Activated CD4-positive, alpha-beta T cell treated with anti-CD3 and anti-CD28 coated beads for 48 hours (primary cell): ENCODE measurements around the gene SCYGR7.

Experiments
- DNase-seq: peaks from one replicate; pipeline ENCODE4 v3.0.0-alpha.2; 2020

SCYGR7 gene

DNA sequence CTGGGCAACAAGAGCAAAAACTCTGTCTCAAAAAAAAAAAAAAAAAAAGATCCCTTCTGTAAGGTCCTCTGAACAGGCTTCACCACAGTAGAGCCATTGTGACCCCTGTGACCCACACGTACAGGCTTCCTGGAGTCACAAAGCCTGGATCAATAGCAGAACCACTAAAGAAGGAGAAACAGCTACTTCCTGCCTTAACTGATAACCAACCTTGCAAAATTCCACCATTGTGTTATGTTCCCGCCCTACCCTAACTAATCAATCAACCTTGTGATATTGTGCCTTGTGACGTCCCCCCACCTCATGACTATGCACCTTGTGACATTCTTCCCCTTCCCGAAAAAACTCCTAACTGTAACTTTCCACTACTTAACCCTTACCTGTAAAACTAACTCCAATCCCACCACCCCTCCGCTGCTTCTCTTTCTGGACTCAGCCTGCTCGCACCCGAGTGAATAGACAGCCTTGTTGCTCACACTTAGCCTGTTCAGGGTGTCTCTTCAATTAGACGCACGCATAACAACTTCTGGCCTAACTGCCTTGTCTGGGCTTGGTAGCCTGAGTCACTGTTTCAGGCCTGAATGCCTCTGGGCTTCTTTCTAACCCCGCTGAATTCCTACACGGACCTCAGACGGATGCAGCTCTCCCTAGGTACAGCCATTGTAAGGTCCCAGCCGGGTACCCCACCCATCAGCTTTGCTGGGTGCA is 31.4 kb downstream of the SCYGR7 start:
- DNase-seq = no peak

DNA sequence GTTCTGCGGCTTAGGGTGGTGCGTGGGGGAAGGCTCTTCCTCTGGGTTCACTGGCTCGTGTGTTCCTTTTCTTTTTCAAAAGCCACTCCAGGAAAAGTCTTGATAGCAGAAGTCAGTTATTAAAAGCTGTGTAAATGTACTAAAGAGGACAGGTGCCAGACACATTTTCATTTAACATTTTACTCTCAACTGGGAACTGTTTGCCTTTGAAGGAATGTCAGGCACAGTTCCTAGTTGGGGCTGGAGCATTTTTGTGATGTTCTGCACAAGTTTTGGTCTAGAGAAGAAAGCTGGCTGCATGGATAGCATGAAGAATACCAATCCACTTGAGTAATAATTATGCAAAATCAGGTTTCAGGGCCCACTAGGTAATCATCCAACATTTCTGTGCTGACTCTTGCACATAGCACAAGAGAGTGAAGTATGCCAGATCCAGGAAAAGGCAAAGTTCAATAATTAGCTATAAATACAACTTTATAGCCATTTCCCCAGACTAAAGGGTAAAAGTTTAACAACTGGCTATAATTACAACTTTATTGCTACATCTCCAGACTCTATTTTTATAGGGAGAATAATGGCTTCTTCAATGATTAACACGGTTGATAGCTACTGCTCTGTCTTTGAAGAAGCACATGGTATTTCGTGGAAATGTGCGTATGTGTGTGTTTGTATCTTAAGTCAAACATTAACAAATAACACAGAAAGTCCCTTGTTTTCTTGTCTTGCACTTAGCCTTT is 33.8 kb downstream of the SCYGR7 start:
- DNase-seq = no peak

DNA sequence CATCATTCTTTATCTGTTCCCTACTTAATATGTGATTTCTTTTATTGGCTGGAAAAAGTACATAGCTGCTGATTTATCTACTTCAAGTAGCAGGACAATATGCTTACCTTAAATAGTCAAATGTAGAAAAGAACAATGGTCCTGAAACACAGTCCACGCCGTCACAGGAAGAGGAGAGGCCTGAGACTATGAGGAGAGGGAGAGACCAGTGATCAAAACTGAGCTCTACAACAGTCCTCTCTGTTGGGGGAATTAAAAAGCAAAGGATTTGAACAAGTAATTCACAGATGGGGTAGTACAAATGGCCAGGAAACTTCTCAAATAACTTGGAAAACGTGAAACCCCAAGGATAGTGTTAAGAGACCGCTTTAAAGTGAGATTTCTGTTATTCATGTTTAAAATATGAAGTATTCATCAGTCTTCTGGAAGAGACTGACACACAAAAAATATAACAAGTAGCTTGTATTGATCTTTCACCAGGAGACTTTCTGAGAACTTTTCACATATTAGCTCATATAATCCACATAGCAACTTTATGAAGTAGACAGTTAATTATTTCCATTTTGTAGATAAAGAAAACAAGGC is 37.7 kb downstream of the SCYGR7 start:
- no peak for DNase-seq

DNA sequence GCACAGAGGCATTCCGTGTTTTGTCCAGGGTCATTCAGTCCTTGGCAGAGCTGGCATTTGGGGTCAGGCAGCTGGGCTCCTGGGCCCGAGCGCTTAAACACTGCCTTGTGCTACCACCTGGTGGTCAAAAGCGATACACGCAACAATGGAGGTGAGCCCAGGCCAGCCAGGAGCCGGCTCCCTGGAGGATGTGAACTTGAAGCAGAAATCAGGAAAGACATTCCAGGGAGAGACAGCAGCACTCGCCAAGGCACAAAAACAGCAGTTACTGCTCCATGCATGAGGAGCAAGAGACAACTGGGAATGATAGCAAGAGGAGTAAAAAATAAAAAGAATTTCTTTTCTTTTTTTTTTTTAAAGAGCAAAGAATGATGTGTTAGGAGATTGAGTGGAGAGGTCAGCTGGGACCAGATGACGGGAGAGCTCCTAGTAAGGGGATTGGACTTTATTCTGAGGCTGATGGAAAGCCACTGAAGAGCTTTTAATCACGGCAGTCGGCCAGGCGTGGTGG is 38.3 kb downstream of the SCYGR7 start:
- DNase-seq = peak; percentile 77

DNA sequence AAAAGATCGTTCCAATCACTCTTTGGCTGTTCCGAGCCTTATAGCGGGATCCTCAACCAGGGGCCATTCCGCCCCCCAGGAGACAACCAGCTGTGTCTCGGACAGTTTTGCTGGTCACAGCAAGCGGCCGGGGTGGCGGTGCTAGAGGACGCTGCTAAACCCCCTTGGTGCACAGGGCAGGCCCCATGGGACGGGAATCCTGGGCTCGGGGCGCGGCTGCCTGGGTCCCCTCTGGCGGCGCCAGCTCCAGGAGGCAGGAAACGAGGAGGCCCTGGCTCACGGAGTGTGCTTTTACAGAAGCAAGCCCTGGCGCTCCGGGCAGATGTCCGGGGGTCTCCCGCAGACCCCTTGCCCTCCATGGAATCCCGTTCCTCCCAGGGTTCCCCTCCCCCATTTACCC is 39.7 kb downstream of the SCYGR7 start:
- DNase-seq = no peak

DNA sequence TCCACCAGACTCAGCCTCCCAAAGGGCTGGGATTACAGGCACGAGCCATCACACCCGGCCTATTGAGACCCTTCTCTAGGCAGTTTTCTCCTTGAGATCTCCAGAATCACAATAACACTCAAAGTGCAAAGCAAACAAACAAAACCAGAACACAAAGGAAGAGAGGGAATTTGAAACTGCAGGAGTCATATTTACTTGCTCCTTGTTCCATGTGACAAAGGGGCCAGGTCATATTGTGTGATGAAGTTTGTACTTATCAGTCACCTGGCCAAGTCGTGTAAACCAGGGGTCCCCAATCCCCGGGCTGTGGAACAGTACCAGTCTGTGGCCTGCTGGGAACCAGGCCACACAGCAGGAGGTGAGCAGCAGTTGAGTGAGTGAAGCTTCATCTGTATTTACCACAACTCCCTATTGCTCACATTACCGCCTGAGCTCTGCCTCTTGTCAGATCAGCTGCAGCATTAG is 44.1 kb downstream of the SCYGR7 start:
- no peak for DNase-seq

DNA sequence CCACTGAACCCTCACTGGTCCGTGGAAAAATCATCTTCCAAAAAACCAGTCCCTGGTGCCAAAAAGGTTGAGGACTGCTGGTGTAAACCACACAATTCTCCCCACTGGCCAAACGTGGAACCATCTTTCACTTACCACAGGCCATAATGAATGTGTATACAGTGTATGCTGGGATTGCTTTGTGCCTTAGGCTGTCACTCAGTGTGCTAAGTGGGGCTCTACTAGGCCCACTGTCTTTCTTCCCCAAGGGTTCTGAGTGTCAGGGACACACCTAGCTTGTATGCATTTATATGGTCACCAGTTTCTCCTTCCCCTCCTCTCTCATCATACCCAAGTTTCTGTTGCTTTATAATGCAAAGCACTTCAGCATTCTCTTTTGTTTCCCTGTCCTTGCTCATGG is 44.8 kb downstream of the SCYGR7 start:
- no peak for DNase-seq

DNA sequence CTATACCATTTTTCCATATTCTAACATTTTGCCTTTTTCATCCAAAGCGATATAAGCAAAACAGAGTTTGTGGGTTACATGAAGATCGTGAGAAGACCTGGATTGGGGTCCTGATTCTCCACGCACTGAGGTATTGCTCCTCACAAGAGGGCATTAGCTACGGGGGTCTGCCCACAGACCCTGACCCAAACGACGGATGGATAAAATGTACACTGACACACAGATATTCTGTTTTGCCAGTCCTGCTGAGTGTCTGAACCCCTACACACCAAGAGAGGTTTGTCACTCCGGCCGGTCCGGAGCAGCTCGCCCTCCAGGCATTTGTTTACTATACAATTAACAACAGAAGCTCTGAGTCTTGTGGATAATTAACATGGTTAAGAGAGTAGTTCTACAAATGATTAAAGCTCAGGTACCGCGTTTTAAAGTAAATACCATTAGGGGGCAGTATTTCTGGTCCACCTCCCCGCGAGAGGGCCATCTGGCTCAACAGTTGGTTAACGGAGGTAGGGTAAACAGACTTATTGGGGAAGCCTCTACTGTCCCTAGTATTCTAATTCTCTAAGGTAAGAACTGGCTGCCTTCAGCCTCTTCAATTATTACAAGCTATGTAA is 46.0 kb downstream of the SCYGR7 start:
- peak; percentile 20 for DNase-seq

DNA sequence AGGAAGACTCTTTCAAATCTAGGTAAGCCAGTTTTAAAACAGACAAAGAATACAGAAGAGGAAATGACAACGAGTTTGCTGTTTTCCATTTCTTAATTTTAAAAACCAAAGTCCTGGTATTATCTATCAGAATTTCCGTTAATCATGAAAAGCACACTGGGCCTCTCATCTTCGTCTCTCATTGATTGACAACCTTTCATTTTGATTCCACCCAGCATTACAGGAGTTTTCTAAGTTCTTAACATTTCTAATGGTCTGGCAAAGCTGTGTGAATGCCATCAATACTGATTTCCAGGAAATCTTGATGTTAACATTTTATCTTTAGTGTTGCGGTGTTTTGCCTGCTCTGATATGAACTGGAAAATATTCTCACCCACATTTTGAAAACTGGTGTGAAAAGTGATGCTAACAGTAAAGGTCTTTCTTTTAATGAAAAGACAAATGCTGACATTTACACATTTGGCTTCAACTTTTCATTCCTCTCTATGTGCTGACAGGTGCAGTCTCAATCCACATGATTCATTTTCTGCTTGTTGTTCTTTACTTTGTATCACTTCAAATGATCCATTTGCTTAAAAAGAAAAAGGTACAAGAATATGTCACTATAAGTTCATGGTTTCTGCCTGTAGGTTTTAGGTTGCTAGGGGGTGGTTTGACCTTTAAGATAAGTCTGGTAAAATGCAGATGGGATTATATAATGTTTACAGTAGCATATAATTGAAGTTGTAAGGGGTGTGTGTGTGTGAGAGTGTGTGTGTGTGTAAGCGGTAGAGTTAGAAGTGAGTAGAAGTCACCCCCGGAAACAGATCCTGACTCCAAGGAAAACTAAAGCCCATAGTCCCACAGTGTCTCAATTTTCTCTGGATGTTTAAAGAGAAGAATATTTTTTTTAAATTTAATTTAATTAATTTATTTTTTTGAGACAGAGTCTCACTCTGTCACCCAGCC is 47.0 kb downstream of the SCYGR7 start:
- DNase-seq = no peak
